GM18498 (cell line): ENCODE data around the gene RHOBTB3.
A peak's percentile ranks its signal among the peaks of the same experiment; 100 is the strongest.

ENCODE experiments used
- ATAC-seq: cut with Tn5 transposase; IDR thresholded peaks from one replicate; pipeline ENCODE4 v1.9.1; 2021; ENCODE audit warnings: mild to moderate bottlenecking, moderate library complexity; ENCODE audit not compliant: unreplicated experiment

Gene RHOBTB3

DNA sequence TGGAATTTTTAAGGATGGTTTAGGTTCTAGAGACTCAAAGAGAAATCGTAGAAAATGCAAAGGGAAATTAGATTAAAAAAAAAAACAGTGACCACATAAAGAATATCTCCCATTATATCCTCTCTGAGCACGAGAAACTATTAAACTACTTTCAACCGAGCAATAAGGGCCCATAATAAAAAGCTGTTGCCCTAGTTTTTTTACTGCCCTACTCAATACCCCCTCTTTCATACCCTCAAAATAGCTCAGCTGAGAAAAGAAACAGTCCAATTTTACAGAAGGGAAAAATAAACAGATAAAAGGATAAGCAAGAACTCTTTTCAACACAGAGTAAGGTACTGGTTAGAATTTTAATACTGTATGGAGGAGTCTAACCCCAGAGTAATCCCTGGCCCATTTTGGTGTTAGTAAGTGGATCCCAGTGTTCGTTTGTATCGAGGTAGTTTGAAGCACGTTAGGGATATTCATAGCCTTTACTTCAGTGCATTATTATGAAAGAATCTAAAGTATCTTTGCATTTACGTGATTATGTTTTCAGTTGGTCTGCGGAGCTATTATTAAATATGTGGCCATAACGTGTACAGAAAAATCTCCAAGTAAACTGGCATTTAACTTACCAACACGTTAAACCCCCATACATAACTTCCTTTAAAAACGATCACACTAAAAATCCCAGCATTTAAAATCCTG lies 980 bp upstream of the RHOBTB3 start:
- ATAC-seq: no peak

GRCh38 chr5:95731571-95732554 lies 727 bp downstream of the RHOBTB3 start:
- ATAC-seq: peak; percentile 35

DNA sequence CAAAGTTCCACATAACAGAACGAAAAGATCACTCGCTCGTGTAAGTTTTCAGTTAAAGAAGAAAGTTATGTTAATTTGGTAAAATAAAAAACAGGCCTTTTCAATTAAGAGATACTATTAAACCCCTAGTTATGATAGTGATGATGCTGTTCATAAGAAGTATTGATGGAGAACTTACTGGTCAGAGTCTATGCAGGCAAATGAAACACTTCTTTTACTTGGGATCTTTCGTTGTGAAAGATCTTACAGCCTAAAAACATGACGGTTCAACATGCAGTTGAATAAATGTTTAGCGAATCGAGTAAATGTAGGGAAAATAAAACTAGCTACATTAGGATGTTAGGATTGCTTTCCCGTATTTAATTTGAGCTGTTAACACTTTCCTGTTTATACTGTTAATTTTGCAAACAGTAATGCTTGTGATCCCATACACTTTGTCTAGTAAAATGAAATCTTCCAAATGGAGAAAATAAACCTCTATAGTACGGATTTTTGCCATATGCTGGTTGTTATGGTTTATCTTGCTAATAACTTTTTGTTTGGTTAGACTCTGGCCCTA lies 2.0 kb downstream of the RHOBTB3 start:
- ATAC-seq: no peak

GRCh38 chr5:95734187-95734586 lies 3.1 kb downstream of the RHOBTB3 start:
- no peak for ATAC-seq

- no peak for ATAC-seq
Measured at GRCh38 chr5:95734906-95735305, 3.8 kb downstream of the RHOBTB3 start.

GRCh38 chr5:95735406-95735805 lies 4.3 kb downstream of the RHOBTB3 start:
- no peak for ATAC-seq

GRCh38 chr5:95738072-95738471 lies 6.9 kb downstream of the RHOBTB3 start:
- no peak for ATAC-seq

- ATAC-seq: no peak
Measured at GRCh38 chr5:95738834-95739233, 7.7 kb downstream of the RHOBTB3 start.

- no peak for ATAC-seq
Measured at GRCh38 chr5:95739857-95740256, 8.7 kb downstream of the RHOBTB3 start.

DNA sequence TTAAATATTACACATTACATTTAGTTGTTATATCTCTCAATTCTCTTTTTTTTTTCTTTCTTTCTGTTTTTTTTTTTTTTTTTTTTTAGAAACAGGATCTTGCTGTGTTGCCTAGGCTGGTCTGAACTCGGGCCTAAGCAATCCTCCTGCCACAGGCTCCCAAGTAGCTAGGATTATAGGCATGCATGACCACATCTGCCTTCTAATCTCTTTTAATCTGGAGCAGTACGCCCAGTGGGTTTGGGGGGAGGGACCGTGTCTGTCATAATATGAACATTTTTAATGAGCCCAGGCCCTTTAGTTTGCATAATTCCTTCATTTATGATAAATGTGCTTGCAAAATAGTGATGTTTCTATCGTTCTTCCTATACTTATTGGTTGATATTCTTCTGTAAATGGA lies 10.3 kb downstream of the RHOBTB3 start:
- no peak for ATAC-seq

- ATAC-seq: no peak
Measured at GRCh38 chr5:95743232-95743631, 12.1 kb downstream of the RHOBTB3 start.

DNA sequence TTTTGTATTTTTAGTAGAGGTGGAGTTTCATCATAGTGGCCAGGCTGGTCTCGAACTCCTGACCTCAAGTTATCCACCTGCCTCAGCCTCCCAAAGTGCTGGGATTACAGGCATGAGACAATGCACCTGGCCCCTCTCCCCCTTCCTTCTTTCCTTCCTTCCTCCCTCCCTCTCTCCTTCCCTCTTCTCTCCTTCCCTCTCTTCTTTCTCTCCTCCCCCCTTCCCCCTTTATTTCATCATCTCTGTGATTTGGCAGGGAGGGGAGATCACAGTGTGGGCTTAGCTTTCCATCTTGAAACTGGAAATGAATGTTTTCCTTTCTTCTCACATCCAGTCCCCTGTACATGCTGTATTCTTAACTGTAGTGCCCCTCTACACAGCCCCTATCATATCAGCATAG lies 12.7 kb downstream of the RHOBTB3 start:
- ATAC-seq: no peak

- no peak for ATAC-seq
Measured at GRCh38 chr5:95746194-95746593, 15.1 kb downstream of the RHOBTB3 start.

- no peak for ATAC-seq
Measured at GRCh38 chr5:95746722-95747679, 15.9 kb downstream of the RHOBTB3 start.

DNA sequence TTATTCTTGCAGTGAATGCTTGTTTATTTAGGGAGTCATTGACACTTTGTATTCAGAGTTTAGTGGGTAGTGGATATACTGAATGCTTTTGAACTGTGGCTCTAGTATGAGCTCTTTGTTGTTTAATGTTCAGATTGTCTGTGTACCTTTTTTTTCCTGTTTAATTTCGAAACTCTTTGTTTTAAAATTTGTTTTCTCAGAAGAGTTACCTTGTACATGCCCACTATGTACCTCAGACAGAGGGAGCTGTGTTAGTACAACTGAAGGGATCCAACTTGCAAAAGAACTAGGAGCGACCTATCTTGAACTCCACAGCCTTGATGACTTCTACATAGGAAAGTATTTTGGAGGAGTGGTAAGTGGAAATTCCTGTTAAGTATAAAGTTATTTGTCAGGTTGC lies 17.0 kb downstream of the RHOBTB3 start:
- no peak for ATAC-seq

GRCh38 chr5:95754545-95754944 lies 23.4 kb downstream of the RHOBTB3 start:
- no peak for ATAC-seq

DNA sequence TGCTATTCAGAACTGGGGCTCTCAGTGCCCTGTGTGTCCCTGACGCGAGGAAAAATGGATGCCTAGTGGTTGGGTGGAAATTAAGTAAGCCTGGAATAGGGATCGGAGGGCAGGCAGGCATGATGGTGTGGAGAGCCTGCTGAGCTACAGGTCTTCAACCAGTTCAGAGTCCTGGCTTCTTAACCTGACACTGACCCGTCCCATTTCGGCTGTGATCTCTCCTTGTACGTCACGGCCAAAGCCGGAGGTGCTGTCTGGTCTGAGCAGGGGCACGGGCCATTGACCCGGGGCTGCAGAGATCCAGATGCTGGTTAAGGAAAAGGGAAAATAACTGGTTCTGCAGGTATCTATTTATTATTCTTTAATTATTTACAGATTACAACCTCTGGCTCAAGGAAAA lies 27.9 kb downstream of the RHOBTB3 start:
- no peak for ATAC-seq

GRCh38 chr5:95759634-95760033 lies 28.5 kb downstream of the RHOBTB3 start:
- no peak for ATAC-seq

DNA sequence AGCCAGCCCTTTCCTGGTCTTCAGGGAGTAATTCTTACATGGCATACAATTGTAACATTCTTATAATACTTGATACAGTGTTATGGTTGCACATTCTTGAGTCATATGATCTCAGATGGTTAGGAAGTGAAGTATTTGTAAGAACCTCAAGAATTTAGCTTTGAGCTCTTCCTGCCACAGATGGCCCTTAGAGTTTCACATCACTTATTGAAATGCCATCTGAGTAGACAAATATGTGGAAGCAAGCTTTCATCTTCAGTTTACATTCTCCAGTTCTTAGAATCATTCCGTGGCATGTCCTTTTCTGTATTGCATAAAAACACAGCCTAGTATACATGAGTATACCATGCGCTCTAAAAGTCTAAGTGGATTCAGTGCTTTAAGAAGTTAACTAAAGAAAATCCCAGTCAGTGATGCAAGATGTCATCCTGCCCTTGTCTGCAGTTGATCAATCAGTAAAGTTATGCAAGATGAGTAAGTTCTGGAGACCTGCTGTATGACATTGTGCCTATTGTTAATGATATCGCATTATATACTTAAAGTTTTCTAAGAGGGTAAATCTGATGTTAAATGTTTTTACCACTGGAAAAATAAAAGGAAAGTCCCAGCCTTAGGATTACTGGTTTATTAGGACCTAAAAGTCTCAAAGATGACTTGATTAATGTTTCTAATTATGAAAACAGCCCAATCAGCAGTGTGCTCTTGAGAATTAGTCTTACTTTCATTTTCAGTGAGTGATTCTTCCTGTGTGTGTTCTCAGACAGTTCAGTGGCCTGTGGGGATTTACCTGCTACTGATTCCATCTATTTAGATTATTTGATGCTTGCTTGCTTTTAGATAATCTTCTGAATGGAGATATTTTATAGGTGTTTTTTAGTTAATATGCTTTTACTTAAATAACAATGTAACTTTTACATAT lies 29.4 kb downstream of the RHOBTB3 start:
- peak; percentile 92 for ATAC-seq
